ENCODE results near the gene MCOLN1.

The MCOLN1 gene

DNA sequence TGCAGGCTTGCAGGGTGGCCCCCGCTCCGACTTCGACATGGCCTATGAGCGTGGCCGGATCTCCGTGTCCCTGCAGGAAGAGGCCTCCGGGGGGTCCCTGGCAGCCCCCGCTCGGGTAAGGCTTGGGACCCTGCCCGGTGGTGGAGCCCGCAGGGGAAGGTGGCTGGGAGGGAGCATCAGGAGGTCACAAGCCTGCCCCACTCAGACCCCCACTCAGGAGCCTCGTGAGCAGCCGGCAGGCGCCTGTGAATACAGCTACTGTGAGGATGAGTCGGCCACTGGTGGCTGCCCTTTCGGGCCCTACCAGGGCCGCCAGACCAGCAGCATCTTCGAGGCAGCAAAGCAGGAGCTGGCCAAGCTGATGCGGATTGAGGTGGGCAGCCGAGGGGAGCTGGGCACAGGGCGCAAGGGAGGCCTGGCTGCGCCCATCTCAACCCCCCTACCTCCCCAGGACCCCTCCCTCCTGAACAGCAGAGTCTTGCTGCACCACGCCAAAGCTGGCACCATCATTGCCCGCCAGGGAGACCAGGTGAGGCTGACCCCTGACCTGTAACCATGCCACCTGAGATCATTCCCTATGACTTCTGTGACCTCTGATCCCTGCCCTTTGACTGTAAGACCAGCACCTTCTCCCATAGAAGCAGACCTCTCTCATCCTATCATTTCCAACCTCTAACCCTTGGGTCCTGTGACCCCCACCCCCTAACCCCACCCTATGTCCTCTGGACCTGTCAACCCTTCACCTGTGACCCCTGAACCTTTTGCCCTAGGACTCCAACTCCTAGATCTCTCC lies 20.3 kb downstream of the MCOLN1 start:
- no peak for DNase-seq (ENCODE audit: low spot score)

DNA sequence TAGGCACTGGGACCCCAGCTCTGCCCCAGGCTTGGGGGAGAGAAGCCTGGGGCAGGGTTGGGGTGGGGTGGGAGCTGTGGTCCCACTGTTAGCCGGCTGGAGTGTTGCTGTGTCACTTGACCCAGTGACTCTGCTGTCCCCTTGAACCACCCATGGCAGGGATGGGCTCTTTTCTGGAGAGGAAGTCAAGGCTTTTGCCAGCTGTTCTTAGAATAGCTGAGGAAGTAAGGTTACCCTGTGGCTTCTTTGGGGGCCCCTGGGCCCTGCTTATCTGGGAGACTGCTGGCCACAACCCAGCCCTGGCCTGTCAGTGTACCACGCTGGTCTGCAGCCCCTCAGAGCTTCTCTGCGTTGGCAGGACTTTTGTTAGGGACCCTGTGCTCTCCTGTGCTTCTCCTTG lies 22.2 kb downstream of the MCOLN1 start:
- DNase-seq (ENCODE audit: low spot score), result no peak

DNA sequence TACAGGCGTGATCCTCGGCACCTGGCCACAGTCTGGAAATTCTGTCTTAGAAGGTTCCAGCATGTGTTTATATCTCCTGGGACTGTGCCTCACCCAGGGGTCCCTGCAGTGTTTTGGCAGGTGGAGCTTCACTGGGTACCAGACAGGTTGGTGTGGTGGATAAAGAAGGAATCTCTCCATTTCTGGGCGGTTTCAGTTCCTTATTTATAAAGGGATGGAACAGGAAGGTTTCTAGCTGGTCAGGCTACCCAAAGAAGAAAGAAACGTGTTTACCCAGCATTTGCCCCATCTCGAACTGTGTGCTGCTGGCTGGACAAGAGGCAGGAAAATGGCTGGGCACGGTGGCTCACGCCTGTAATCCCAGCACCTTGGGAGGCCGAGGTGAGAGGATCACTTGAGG lies 22.9 kb downstream of the MCOLN1 start:
- no peak for DNase-seq (ENCODE audit: low spot score)

- DNase-seq (ENCODE audit: low spot score), result no peak
These were observed 23.5 kb downstream of the MCOLN1 start for GRCh38 chr19:7545904-7546303.

GRCh38 chr19:7547159-7547558 lies 24.7 kb downstream of the MCOLN1 start:
- DNase-seq (ENCODE audit: low spot score), result no peak

DNA sequence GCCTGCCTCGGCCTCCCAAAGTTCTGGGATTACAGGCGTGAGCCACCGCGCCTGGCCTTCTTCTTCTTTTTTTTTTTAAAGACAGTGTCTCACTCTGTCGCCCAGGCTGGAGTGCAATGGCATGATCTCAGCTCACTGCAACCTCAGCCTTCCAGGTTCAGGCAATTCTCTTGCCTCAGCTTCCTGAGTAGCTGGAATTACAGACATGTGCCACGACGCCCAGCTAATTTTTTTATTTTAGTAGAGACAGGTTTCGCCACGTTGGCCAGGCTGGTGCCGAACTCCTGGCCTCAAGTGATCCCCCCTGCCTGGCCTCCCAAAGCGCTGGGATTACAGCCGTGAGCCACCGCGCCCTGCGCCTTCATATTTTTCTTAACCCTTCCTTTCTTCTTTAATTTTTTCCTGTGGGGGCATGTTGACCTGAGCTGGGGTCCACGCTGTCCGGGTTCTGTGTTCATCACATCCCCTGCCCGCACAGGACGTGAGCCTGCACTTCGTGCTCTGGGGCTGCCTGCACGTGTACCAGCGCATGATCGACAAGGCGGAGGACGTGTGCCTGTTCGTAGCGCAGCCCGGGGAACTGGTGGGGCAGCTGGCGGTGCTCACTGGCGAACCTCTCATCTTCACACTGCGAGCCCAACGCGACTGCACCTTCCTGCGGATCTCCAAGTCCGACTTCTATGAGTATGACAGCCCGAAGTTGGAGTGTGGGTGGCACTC lies 27.2 kb downstream of the MCOLN1 start:
- DNase-seq (ENCODE audit: low spot score), result no peak

DNA sequence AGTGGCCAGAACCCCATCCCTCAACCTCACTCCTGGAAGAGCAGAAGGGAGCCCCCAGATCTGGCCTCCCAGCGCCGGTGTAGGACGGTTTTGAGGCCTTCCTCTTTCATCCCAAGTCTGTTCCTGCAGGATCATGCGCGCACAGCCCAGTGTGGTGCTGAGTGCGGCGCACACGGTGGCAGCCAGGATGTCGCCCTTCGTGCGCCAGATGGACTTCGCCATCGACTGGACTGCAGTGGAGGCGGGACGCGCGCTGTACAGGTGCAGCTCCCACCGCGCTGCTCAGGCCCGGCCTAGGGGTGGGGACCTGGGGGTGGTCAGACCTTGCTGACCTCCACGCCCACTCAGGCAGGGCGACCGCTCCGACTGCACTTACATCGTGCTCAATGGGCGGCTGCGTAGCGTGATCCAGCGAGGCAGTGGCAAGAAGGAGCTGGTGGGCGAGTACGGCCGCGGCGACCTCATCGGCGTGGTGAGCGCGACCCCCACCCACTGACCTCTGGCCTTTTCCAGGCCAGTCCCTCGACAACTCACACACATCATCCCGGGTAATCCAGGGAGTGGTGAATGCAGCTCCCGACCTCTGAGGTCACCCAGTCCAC lies 27.8 kb downstream of the MCOLN1 start:
- no peak for DNase-seq (ENCODE audit: low spot score)

GRCh38 chr19:7550987-7551761 lies 28.8 kb downstream of the MCOLN1 start:
- peak; percentile 16 for DNase-seq (ENCODE audit: low spot score)

DNA sequence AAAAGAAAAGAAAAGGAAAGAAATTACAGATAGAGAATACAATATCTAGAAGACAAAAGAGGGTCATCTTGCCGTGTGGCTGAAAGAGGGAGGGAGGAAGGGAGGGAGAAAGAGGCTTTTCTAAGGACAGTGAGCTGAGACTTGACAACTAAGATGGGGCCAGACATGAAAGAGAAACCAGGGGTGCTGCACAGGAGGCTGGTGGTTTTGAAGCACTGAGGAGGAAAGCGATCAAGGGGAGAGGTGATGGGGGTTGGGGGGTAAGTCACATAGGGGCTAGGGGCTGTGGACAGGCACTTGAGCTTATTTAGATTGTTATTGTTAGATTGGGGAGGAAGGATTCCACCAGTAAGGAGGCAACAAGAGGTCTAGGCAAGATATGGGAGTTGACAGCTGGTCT lies 30.4 kb downstream of the MCOLN1 start:
- no peak for DNase-seq (ENCODE audit: low spot score)

- no peak for DNase-seq (ENCODE audit: low spot score)
These were observed 32.1 kb downstream of the MCOLN1 start for GRCh38 chr19:7554565-7554964.

GRCh38 chr19:7554990-7555864 lies 32.8 kb downstream of the MCOLN1 start:
- no peak for DNase-seq (ENCODE audit: low spot score)

DNA sequence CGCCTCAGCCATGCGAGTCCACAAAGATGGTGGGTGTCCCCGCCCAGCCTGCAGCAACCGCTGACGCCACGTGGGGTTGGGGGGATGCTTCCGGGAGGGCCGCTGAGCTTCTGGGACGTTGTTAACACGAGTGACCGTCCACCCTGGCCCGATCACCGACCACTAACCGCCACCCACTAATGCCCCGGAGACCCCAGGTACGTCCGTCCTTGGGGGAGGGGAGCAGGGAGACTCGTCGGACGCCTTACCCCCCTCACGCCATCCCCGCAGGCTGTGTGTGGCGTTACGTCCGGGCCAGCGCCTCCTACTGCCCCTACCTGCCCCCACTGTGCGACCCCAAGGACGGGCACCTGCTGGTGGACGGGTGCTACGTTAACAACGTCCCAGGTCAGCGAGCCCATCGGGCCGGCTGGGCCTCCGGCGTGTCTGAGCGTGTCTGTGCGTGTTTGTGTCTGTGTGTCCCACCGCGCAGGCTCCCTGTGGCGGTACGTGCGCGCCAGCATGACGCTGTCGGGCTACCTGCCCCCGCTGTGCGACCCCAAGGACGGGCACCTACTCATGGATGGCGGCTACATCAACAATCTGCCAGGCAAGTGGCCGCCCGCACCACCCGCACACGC lies 34.4 kb downstream of the MCOLN1 start:
- no peak for DNase-seq (ENCODE audit: low spot score)

- DNase-seq (ENCODE audit: low spot score), result no peak
These were observed 36.2 kb downstream of the MCOLN1 start for GRCh38 chr19:7558667-7559066.

DNA sequence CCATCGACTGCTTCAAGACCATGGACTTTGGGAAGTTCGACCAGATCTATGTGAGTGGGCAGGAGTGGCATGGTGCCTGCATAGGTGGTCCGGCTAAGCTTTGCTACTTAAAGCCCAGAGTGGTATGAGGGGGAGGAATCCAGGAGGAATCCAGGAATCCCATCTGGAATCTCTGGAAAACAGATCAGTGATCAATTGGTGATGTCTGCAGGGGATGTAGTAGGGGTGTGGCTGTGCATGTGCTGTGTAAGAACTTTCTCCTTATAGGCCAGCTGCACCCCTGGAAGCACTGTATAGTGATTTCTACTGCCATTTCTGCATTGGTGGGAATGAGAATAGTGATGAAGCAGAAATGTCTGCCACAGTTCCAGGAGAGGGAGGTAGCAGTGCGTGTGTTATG lies 36.7 kb downstream of the MCOLN1 start:
- DNase-seq (ENCODE audit: low spot score), result no peak

DNA sequence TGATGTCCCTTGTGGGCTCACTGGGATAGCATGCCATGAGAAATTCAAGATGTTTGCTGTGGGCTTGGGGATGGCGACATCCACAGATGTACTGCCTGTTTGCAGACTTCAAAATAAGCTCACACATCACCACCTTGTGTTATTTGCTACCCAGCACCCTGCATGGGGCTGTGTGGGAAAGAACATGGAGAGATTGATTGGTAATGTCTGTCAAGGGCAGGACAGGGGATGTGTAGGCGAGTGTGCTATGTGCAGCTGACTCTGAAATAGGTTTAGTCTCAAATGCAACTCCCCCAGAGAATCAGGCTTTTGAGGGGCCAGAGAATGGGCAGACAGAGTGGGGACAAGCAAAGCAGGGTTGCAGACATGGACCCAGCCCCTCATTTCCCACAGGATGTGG lies 37.8 kb downstream of the MCOLN1 start:
- DNase-seq (ENCODE audit: low spot score), result no peak

GRCh38 chr19:7561325-7561724 lies 38.9 kb downstream of the MCOLN1 start:
- DNase-seq (ENCODE audit: low spot score), result no peak

GRCh38 chr19:7562646-7563393 lies 40.4 kb downstream of the MCOLN1 start:
- no peak for DNase-seq (ENCODE audit: low spot score)

GRCh38 chr19:7564866-7565265 lies 42.4 kb downstream of the MCOLN1 start:
- DNase-seq (ENCODE audit: low spot score), result no peak

GRCh38 chr19:7565332-7565731 lies 42.9 kb downstream of the MCOLN1 start:
- no peak for DNase-seq (ENCODE audit: low spot score)

DNA sequence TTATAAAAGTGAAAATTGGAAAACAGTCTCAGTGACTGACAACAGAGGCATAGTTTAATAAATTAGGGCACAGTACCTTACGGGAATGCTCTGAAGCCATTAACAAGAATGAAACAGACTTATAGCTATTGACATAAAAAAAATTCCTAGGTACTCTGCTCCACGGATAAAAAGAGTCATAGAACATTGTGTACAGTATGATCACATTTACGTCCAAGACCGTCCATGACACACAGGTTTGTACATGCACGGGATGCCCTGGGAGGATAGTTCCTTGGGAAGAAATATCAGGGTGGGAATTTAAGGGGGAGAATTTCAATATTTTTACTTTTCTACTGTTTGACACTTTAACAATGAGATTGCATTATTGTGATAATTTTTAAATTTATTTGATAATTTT lies 48.3 kb downstream of the MCOLN1 start:
- DNase-seq (ENCODE audit: low spot score), result no peak

Data from CD4-positive, alpha-beta T cell treated with Interleukin-2 at 100 ng/mL for 4 hours (primary cell).